GM12878 (cell line): Measurements from ENCODE around the gene HCRT. TPM values are rescaled to one million over a fixed set of nuclear protein-coding genes. Genes with fewer than 3 reads are reported as not detected.

Experiments
- ATAC-seq: fragments of 200-7000 bp; cut with Tn5 transposase; 3 replicates; pipeline ENCODE4 v1.9.1; 2020; ENCODE audit warnings: mild to moderate bottlenecking, moderate library complexity
- BruUV-seq: library from RNA; stranded (reverse); fragments of 400-500 nt; replicated peaks from 2 replicates; lab custom pipeline; 2021; lab: Mats Ljungman, UMichigan
- CTCF ChIA-PET: fragments of 300-600 bp; sonication (Branson Sonifier 250); formaldehyde crosslinking; extraction: SDS; loops from one replicate; lab custom pipeline; 2021; ENCODE audit warnings: inconsistent platforms; lab: Yijun Ruan, JAX
- POLR2A ChIA-PET: fragments of 350-600 bp; formaldehyde crosslinking; extraction: SDS; loops from one replicate; lab custom pipeline; 2021; ENCODE audit warnings: inconsistent platforms; lab: Charles Lee
- RAD21 ChIA-PET: fragments of 300-600 bp; sonication (Branson Sonifier 250); formaldehyde crosslinking; loops from one replicate; lab custom pipeline; 2023; ENCODE audit warnings: antibody characterized with exemption; ENCODE audit not compliant: unreplicated experiment; lab: Charles Lee
- SMC1A ChIA-PET: fragments of 300-600 bp; sonication (Branson Sonifier 250); formaldehyde crosslinking; loops from one replicate; lab custom pipeline; 2023; ENCODE audit not compliant: unreplicated experiment, uncharacterized antibody; lab: Charles Lee
- DNase-seq: peaks from one replicate; pipeline ENCODE4 v3.0.0-alpha.2; 2011; ENCODE audit warnings: low read depth, low spot score
- FAIRE-seq: peaks from 3 replicates; lab custom pipeline; 2011; peaks lifted over from hg19 to GRCh38; lab: Jason Lieb, UNC
- H2AFZ ChIP-seq: 2 replicates; pipeline ENCODE4 v1.6.0; 2011; ENCODE audit warnings: low read depth, low read length, control low read depth; ENCODE audit not compliant: control insufficient read depth
- H3K27ac ChIP-seq: 2 replicates; pipeline ENCODE4 v1.5.1; 2011; ENCODE audit warnings: control low read depth; ENCODE audit not compliant: control insufficient read depth, insufficient read depth
- H3K27me3 ChIP-seq, 2 experiments: replicated peaks in 1 of 2; 2 replicates each; pipeline versions ENCODE4 v1.6.0 to v1.6.1; 2011; ENCODE audit warnings: low read length in 1 of 2; ENCODE audit not compliant: control insufficient read depth in 2 of 2, insufficient read depth in 2 of 2
- H3K36me3 ChIP-seq, 2 experiments: 2 replicates each; pipeline ENCODE4 v1.5.1; 2011; ENCODE audit warnings: low read length in 1 of 2; ENCODE audit not compliant: control insufficient read depth in 2 of 2, insufficient read depth in 2 of 2
- H3K4me1 ChIP-seq: 2 replicates; pipeline ENCODE4 v1.6.1; 2011; ENCODE audit warnings: mild to moderate bottlenecking, low read length, moderate library complexity, mixed read lengths; ENCODE audit not compliant: control insufficient read depth, insufficient read depth
- H3K4me2 ChIP-seq: 2 replicates; pipeline ENCODE4 v1.6.0; 2011; ENCODE audit warnings: control low read depth; ENCODE audit not compliant: control insufficient read depth, insufficient read depth
- H3K4me3 ChIP-seq: fragments of 200-600 bp; sonication (generic); 2 replicates; pipeline ENCODE4 v1.5.1; 2016
- H3K79me2 ChIP-seq: 2 replicates; pipeline ENCODE4 v1.6.0; 2011; ENCODE audit warnings: low read length; ENCODE audit not compliant: control insufficient read depth, insufficient read depth
- H3K9ac ChIP-seq: 2 replicates; pipeline ENCODE4 v1.8.0; 2011; ENCODE audit warnings: low read length, control low read depth, mixed read lengths; ENCODE audit not compliant: control insufficient read depth, insufficient read depth
- H3K9me3 ChIP-seq: replicated peaks from 3 replicates; pipeline ENCODE4 v1.5.1; 2011; ENCODE audit warnings: mild to moderate bottlenecking, low read length; ENCODE audit not compliant: control insufficient read depth, insufficient read depth
- H4K20me1 ChIP-seq: 2 replicates; pipeline ENCODE4 v1.6.0; 2011; ENCODE audit not compliant: control insufficient read depth, insufficient read depth
- EGR1 ChIP-seq, 2 experiments: IDR thresholded peaks; 1 replicate in 1 of 2; 2 replicates in 1 of 2; pipeline ENCODE4 v1.6.1; 2011 to 2012; ENCODE audit warnings: low read depth in 2 of 2, low read length in 2 of 2, borderline replicate concordance in 1 of 2, mild to moderate bottlenecking in 1 of 2, moderate library complexity in 1 of 2
- IRF4 ChIP-seq: IDR thresholded peaks from 2 replicates; pipeline ENCODE4 v1.6.1; 2011; ENCODE audit warnings: low read depth, low read length
- MEF2B ChIP-seq: fragments of 450-650 bp; IDR thresholded peaks from 2 replicates; pipeline ENCODE4 v1.6.1; 2018; ENCODE audit warnings: mild to moderate bottlenecking, moderate library complexity; ENCODE audit not compliant: partially characterized antibody, poor library complexity, severe bottlenecking
- MTA2 ChIP-seq: fragments of 450-650 bp; IDR thresholded peaks from 2 replicates; pipeline ENCODE4 v1.6.1; 2016; ENCODE audit warnings: low read depth, mild to moderate bottlenecking, moderate library complexity
- NFIC ChIP-seq: IDR thresholded peaks from 2 replicates; pipeline ENCODE4 v1.6.1; 2012; ENCODE audit warnings: low read depth, mild to moderate bottlenecking, inconsistent platforms, low read length, moderate library complexity
- NRF1 ChIP-seq: conservative IDR thresholded peaks from 2 replicates; pipeline ENCODE4 v1.6.1; 2011; ENCODE audit warnings: mild to moderate bottlenecking, low read depth, low read length, improper control_type of control experiment
- POLR2AphosphoS5 ChIP-seq: IDR thresholded peaks from 2 replicates; pipeline ENCODE4 v1.6.1; 2011; ENCODE audit warnings: mild to moderate bottlenecking, low read length, inconsistent platforms
- RAD21 ChIP-seq: IDR thresholded peaks from 2 replicates; pipeline ENCODE4 v1.6.1; 2011; ENCODE audit warnings: mild to moderate bottlenecking, low read depth, low read length, moderate library complexity; ENCODE audit not compliant: insufficient read depth
- SREBF2 ChIP-seq: IDR thresholded peaks from 2 replicates; pipeline ENCODE4 v1.6.1; 2012; ENCODE audit warnings: mild to moderate bottlenecking, low read length
- SRF ChIP-seq, 2 experiments: IDR thresholded peaks; 2 replicates each; pipeline ENCODE4 v1.6.1; 2011; ENCODE audit warnings: low read depth in 2 of 2, low read length in 2 of 2, mild to moderate bottlenecking in 1 of 2, moderate library complexity in 1 of 2
- TARDBP ChIP-seq: IDR thresholded peaks from 2 replicates; pipeline ENCODE4 v1.6.1; 2016; ENCODE audit warnings: borderline replicate concordance
- ZNF622 ChIP-seq: fragments of 450-650 bp; IDR thresholded peaks from 2 replicates; pipeline ENCODE4 v1.6.1; 2017; ENCODE audit warnings: mild to moderate bottlenecking, inconsistent platforms
- WGBS: methylation state at CpG from one replicate; pipeline ENCODE4 v1.1.6; 2016; ENCODE audit warnings: low lambda C conversion rate; ENCODE audit not compliant: insufficient replicate concordance, insufficient coverage; ENCODE audit errors: missing lambda C conversion rate; 5-methylcytosine and 5-hydroxymethylcytosine counted together
- in situ Hi-C: fragments of 300-500 bp; cut with MboI; formaldehyde crosslinking; loops from 9 replicates; pipeline ENCODE4 v1.14.3; 2018; ENCODE audit warnings: mixed read lengths
- intact Hi-C: fragments of 100-400 bp; cut with micrococcal nuclease; formaldehyde crosslinking; loops from one replicate; pipeline ENCODE4 v1.14.2; 2022; ENCODE audit not compliant: unreplicated experiment
- polyA plus RNA-seq, 11 experiments: library from polyadenylated mRNA; depleted of rRNA in 4 of 11; unstranded in 6 of 11; stranded (reverse) in 5 of 11; fragments of >200 nt; fragmentation: Nextera tagmentation in 4 of 11; fragmentation: Illumina TruSeq in 1 of 11; extraction: Ambion mirVana in 4 of 11; extraction: Trizol in 1 of 11; gene quantifications; 1 replicate in 1 of 11; 2 replicates in 10 of 11; pipeline versions ENCODE4 v1.2.1 to v1.2.3, GENCODE V29; 2011 to 2016; ENCODE audit warnings: inconsistent platforms in 2 of 11, missing spikeins in 2 of 11, low read depth in 1 of 11
- total RNA-seq, 4 experiments: library from RNA; depleted of rRNA in 3 of 4; stranded (reverse); fragments of >200 nt in 3 of 4; fragmentation: Illumina TruSeq in 1 of 4; extraction: Trizol in 1 of 4; gene quantifications; 2 replicates each; pipeline versions ENCODE4 v1.2.1 to v1.2.3, GENCODE V29; 2013 to 2021
- TF ChIP-seq, protein P1 (sequence below): IDR thresholded peaks from 2 replicates; pipeline ENCODE4 v1.6.1; 2012; ENCODE audit warnings: mild to moderate bottlenecking, low read depth, low read length
- TF ChIP-seq, protein P2 (sequence below): fragments of 450-650 bp; IDR thresholded peaks from 2 replicates; pipeline ENCODE4 v1.6.1; 2016; ENCODE audit warnings: mild to moderate bottlenecking, moderate library complexity, borderline replicate concordance

The HCRT gene
- total and polyA plus RNA-seq, 10 of the 15 experiments (the other 5 are each of a cell fraction or from before 2014, with no cell fraction given), result 0.41 TPM; not detected in 9

DNA sequence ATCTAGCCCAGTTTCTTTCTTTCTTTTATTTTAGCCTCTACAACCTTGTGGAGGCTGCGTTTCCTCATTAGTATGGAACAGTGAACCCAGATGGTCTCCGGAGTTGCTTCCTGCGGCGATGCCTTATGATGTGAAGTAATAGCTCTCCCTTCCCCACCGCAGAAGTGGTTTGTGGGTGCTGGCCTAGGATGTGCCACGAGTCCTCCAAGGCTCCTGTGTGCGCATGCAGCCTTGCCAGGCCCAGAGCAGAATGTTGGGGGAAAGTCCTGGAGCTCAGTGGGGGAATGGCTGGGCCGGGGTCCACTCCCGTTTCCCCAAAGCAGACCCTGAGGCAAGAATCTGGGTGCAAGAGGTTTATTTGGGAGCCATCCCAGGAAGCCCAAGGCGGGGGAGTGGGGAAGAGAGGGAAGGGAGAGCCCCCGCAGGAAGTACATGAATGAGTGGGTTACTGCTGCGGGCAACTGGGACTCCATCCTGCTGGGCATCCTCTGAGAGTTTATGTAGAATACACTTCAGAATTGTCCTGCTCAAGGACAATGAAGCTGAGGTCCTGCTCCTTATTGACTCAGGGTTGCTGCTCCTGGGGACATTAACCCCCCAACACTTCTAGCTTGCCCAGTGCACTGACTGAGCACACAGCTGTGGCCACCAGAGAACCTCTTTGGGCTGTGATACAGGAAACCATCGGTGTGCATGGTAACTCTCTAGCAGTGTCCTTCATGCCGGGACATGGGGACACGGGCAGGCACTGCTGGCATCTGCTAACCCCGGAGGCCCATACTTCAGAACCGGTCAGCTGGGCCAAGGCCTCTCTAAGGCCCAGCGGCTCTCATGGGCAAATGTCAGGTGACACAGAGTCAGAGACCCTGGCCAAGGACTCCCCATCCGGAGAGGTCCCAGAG, 3.7 kb upstream of the HCRT start:
- Histone ChIP-seq H3K9me3 (no peaks in the 10 kb centered on the region), H2AFZ (no peak overlapping the region), H4K20me1 (no peaks in the 10 kb centered on the region), H3K4me1 (peaks cover 11% of the 10 kb centered on the region), H3K79me2 (peaks cover 2% of the 10 kb centered on the region), H3K27me3 (no peaks in the 10 kb centered on the region), H3K36me3 (no peaks in the 10 kb centered on the region), H3K9ac (no peak overlapping the region), H3K4me3 (no peak overlapping the region), H3K4me2 (no peak overlapping the region), H3K27ac (no peak overlapping the region)
- RAD21 ChIA-PET, result interaction anchor here (1.6 kb wide), 1 partner anchor 8 kb away, joined by 4 read pairs; the partner anchor contains the start of gene KCNH4
- no peak for DNase-seq
- SMC1A ChIA-PET, result no interaction called here
- POLR2A ChIA-PET, result interaction anchor here (0.5 kb wide), 1 partner anchor 55 kb away, joined by 3 read pairs; no protein-coding TSS in a partner anchor
- WGBS, result 67% methylated on average over 18 of the region's 19 CpGs
- no peak for TF ChIP-seq POLR2AphosphoS5
- TF ChIP-seq NRF1, result no peak
- TF ChIP-seq EGR1 (IDR thresholded peaks at IDR 0.05; ENCODE audit: borderline replicate concordance in 1 of 2, low read depth in 2 of 2, low read length in 2 of 2), result no peak
- TF ChIP-seq, protein P1, sequence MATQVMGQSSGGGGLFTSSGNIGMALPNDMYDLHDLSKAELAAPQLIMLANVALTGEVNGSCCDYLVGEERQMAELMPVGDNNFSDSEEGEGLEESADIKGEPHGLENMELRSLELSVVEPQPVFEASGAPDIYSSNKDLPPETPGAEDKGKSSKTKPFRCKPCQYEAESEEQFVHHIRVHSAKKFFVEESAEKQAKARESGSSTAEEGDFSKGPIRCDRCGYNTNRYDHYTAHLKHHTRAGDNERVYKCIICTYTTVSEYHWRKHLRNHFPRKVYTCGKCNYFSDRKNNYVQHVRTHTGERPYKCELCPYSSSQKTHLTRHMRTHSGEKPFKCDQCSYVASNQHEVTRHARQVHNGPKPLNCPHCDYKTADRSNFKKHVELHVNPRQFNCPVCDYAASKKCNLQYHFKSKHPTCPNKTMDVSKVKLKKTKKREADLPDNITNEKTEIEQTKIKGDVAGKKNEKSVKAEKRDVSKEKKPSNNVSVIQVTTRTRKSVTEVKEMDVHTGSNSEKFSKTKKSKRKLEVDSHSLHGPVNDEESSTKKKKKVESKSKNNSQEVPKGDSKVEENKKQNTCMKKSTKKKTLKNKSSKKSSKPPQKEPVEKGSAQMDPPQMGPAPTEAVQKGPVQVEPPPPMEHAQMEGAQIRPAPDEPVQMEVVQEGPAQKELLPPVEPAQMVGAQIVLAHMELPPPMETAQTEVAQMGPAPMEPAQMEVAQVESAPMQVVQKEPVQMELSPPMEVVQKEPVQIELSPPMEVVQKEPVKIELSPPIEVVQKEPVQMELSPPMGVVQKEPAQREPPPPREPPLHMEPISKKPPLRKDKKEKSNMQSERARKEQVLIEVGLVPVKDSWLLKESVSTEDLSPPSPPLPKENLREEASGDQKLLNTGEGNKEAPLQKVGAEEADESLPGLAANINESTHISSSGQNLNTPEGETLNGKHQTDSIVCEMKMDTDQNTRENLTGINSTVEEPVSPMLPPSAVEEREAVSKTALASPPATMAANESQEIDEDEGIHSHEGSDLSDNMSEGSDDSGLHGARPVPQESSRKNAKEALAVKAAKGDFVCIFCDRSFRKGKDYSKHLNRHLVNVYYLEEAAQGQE, result no peak
- TF ChIP-seq SRF (IDR thresholded peaks at IDR 0.05; ENCODE audit: low read depth in 2 of 2, low read length in 2 of 2), result no peak
- no peak for TF ChIP-seq IRF4
- TF ChIP-seq SREBF2, result no peak
- TF ChIP-seq MTA2, result no peak
- TF ChIP-seq RAD21, result no peak
- no peak for TF ChIP-seq TARDBP
- TF ChIP-seq NFIC, result no peak
- no peak for TF ChIP-seq MEF2B
- no peak for TF ChIP-seq ZNF622
- TF ChIP-seq, protein P2, sequence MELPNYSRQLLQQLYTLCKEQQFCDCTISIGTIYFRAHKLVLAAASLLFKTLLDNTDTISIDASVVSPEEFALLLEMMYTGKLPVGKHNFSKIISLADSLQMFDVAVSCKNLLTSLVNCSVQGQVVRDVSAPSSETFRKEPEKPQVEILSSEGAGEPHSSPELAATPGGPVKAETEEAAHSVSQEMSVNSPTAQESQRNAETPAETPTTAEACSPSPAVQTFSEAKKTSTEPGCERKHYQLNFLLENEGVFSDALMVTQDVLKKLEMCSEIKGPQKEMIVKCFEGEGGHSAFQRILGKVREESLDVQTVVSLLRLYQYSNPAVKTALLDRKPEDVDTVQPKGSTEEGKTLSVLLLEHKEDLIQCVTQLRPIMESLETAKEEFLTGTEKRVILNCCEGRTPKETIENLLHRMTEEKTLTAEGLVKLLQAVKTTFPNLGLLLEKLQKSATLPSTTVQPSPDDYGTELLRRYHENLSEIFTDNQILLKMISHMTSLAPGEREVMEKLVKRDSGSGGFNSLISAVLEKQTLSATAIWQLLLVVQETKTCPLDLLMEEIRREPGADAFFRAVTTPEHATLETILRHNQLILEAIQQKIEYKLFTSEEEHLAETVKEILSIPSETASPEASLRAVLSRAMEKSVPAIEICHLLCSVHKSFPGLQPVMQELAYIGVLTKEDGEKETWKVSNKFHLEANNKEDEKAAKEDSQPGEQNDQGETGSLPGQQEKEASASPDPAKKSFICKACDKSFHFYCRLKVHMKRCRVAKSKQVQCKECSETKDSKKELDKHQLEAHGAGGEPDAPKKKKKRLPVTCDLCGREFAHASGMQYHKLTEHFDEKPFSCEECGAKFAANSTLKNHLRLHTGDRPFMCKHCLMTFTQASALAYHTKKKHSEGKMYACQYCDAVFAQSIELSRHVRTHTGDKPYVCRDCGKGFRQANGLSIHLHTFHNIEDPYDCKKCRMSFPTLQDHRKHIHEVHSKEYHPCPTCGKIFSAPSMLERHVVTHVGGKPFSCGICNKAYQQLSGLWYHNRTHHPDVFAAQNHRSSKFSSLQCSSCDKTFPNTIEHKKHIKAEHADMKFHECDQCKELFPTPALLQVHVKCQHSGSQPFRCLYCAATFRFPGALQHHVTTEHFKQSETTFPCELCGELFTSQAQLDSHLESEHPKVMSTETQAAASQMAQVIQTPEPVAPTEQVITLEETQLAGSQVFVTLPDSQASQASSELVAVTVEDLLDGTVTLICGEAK, result no peak
- CTCF ChIA-PET, result interaction anchor here (0.7 to 2.1 kb wide), 4 partner anchors 7 to 121 kb away, joined by 3 to 9 read pairs (median 4); partner anchors contain the start of gene KCNH4
- intact Hi-C loops (loop anchor here (10.0 kb wide), 1 partner anchor 216 kb away; no protein-coding TSS in a partner anchor), in situ Hi-C loops (no loop called here)
- ATAC-seq, result no peak
- BruUV-seq, result no TSS peak
- no peak for FAIRE-seq
